ENCODE data around the gene SLC16A11.

Gene SLC16A11

DNA sequence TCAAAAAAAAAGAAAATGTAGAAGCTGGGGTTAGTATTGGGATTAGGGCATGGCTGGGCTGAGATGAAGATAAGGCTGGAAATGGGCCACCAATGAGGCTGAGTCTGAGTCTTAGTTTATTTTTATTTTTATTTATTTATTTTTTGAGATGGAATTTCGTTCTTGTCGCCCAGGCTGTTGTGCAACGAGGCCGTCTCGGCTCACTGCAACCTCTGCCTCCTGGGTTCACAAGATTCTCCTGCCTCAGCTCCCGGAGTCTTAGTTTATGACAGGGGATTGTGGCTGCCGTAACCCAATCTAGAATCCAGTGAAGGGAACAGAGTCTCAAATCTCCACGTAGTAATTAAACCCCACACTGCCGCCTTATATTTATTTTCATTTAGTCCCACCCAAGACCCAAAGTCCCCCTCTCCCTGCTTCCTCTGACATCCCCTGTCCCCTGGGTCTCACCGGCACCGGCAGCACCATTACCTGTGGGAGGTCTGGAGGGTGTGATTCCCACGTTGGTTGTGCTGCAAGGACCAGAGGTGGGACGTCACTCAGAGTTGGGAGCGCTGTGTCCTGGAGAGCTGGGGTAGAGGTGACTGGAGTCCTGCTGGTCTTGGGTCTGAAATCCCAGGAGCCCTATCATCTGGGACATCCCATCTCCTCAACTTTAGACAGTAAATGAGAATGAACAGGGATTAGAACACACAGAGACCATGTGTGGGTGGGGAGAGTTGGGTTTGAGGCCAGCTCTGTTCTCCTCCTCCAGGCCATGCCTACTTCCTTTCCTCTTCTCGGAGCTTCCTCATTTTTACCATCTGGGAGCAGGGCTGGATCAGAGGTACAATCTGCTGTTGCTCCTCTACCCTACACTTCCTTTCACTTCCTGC is 35.9 kb upstream of the SLC16A11 start, which contains the start of gene CLEC10A:
CLEC10A (minus strand) TSS at position 671 of the 875 bp plus-strand sequence. CDS start 1,439 bp downstream, outside the sequence.
- no peak within 1 kb of the TSS for H3K27ac ChIP-seq
- TF ChIP-seq, protein P1, sequence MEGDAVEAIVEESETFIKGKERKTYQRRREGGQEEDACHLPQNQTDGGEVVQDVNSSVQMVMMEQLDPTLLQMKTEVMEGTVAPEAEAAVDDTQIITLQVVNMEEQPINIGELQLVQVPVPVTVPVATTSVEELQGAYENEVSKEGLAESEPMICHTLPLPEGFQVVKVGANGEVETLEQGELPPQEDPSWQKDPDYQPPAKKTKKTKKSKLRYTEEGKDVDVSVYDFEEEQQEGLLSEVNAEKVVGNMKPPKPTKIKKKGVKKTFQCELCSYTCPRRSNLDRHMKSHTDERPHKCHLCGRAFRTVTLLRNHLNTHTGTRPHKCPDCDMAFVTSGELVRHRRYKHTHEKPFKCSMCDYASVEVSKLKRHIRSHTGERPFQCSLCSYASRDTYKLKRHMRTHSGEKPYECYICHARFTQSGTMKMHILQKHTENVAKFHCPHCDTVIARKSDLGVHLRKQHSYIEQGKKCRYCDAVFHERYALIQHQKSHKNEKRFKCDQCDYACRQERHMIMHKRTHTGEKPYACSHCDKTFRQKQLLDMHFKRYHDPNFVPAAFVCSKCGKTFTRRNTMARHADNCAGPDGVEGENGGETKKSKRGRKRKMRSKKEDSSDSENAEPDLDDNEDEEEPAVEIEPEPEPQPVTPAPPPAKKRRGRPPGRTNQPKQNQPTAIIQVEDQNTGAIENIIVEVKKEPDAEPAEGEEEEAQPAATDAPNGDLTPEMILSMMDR (conservative IDR thresholded peaks at IDR 0.05) = no peak

DNA sequence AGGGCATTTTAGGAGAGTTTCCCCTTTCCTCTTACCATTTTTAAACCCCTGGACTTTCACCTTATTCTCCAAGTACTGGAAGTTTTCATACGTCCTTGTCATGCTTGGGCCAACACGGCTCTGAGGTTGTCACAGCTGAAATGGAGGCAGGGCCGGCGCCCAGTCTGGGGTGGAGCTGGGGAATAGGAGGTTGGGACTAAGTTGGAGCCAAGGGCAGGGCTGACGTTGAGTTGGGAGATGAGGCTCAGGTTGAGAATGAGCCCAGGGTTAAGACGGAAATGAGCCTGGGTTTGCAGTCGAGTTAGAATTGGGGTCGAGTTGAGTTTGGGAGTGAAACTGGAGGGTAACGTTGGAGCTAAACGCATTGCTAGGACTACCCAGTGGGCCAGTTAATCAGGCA is 34.8 kb upstream of the SLC16A11 start:
- TF ChIP-seq, protein P1 (conservative IDR thresholded peaks at IDR 0.05) = no peak
- no peak overlapping the region for H3K27ac ChIP-seq

DNA sequence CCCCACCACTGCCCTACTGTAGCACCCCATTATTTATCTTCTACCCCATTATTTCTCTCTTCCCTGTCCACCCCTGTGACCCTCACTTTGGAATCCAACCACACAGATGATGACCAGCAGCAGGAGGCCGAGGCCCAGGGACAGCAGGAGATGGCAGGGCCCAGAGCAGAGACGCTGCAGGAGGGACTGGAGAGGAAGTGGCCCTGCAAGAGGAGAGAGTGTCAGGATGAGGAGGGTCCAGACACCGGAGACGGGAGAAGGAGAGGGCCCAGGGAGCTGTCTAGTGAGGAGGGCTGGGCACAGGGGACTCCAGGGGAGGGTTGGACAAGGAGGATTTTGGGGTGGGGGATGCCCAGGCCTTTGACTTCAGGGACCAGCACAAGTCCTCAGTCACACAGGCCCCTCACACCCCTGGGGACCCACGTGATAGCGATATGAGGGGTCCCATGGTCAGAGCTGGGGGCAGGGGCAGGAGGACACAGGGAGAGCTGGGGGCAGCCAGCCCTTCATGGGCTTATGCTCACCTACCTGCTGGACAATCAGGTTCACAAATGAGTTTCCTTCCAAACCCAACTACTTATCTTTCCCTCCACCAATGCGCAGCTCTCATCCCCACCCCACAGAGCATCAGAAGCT is 34.1 kb upstream of the SLC16A11 start:
- TF ChIP-seq, protein P1 (conservative IDR thresholded peaks at IDR 0.05) = no peak
- no peak overlapping the region for H3K27ac ChIP-seq

DNA sequence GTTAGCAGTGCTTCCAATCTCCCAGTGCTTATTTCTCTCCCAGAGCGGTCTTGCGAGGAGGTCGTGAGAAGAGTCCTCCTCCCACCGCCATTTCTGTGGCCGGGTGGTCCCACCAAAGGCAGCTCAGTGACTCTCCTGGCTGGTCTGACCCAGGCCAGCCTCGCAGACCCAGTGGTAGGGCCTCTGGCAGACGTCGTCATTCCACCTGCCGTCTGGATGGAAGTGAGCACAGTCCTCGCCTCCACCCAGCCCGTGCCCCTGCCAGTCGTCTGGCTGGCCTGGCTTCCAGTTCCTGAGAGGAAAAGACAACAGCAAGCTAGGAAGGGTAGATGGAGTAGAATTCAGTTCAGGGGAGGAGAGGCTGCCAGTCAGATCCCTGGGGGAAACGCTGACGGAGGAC is 31.0 kb upstream of the SLC16A11 start:
- no peak overlapping the region for H3K27ac ChIP-seq
- TF ChIP-seq, protein P1 (conservative IDR thresholded peaks at IDR 0.05) = no peak

DNA sequence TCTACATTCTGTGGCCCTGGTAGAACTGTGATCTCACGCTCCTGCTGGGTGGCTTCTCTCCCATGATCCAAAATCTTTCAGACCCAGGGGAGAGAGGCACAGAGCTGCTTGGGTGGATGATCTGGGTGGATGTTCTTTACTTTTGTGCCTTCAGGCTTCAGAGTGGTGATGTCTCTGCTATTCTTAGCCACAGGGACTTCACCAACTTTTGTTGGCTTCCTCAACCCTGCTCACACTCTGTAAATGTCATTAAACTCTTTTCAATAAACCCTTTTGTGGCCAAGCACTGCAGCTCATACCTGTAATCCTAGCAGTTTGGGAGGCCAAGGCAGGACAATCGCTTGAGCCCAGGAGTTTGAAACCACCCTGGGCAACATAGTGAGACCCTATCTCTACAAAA is 28.5 kb upstream of the SLC16A11 start:
- TF ChIP-seq, protein P1 (conservative IDR thresholded peaks at IDR 0.05) = no peak
- H3K27ac ChIP-seq = no peak overlapping the region

DNA sequence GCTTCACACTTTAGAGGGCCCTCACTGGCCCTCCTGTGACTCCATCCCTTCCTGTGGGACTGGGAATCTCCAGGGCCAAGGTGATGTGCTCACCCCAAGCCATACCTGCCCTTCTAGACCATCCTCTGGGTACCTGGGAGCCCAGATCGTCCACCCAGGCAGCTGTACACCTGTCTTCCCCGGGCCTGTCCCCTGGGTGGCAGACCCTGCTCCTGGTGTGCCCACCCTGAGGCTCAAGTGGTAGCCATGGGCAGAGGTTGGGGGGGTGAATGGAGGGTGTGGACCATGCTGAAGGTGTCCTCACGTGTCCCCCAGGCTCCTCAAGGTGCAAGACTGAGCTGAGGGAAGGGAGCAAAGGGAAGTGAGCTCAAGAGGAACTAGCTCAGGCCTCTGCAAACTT is 26.8 kb upstream of the SLC16A11 start:
- no peak overlapping the region for H3K27ac ChIP-seq
- TF ChIP-seq, protein P1 (conservative IDR thresholded peaks at IDR 0.05) = no peak

DNA sequence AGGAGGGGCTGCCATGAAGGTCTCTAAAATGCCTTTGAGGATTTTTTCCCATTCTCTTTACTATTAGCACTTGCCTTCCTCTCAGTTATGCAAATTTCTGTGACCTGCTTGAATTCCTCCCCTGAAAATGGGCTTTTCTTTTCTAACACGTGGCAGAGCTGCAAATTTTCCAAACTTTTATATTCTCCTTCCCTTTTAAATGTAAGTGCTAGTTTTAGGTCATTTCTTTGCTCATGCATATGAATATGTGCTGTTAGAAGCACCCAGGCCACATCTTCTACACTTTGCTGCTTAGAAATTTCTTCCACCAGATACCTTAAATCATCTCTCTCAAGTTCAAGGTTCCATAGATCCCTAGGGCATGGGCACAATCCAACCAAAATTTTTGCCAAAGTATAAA is 24.4 kb upstream of the SLC16A11 start:
- H3K27ac ChIP-seq = no peak overlapping the region
- TF ChIP-seq, protein P1 (conservative IDR thresholded peaks at IDR 0.05) = no peak
